Neutrophil (primary cell): ENCODE results near the gene SPRYD3.

Experiments
- H3K27ac ChIP-seq: fragments of 200-600 bp; sonication (generic); 2 replicates; pipeline ENCODE4 v1.5.1; 2016; ENCODE audit warnings: mild to moderate bottlenecking, moderate library complexity
- H3K27me3 ChIP-seq: fragments of 200-600 bp; sonication (generic); 2 replicates; pipeline ENCODE4 v1.6.0; 2016; ENCODE audit warnings: mild to moderate bottlenecking
- H3K36me3 ChIP-seq: fragments of 200-600 bp; sonication (generic); 2 replicates; pipeline ENCODE4 v1.5.1; 2017
- H3K4me1 ChIP-seq, 2 experiments: fragments of 200-600 bp in 1 of 2; sonication (generic) in 1 of 2; 1 replicate in 1 of 2; 2 replicates in 1 of 2; pipeline versions ENCODE4 v1.5.1 to v1.6.1; 2013 to 2016; ENCODE audit warnings: low read depth in 1 of 2, low read length in 1 of 2, mild to moderate bottlenecking in 1 of 2, moderate library complexity in 1 of 2; ENCODE audit not compliant: control insufficient read depth in 1 of 2, insufficient read depth in 1 of 2
- H3K4me3 ChIP-seq, 2 experiments: fragments of 200-600 bp in 1 of 2; sonication (generic) in 1 of 2; 1 replicate in 1 of 2; 2 replicates in 1 of 2; pipeline ENCODE4 v1.5.1; 2013 to 2016; ENCODE audit warnings: low read depth in 1 of 2, low read length in 1 of 2, mild to moderate bottlenecking in 1 of 2, moderate library complexity in 1 of 2
- H3K9me3 ChIP-seq: fragments of 200-600 bp; sonication (generic); 2 replicates; pipeline ENCODE4 v1.5.1; 2016
- CTCF ChIP-seq: fragments of 200-600 bp; sonication (generic); IDR thresholded peaks from 2 replicates; pipeline ENCODE4 v1.5.1; 2016; ENCODE audit warnings: antibody characterized with exemption

Gene SPRYD3

GRCh38 chr12:53053218-53054111, 25.7 kb downstream of the SPRYD3 start:
- no peaks in the 10 kb centered on the region for H3K36me3 ChIP-seq
- H3K4me3 ChIP-seq, result peak overlapping the region; percentile 83 to 89
- peaks cover 11 to 12% of the 10 kb centered on the region in 2 experiments for H3K4me1 ChIP-seq
- H3K27ac ChIP-seq, result peak overlapping the region; percentile 33
- peak; percentile 60 for TF ChIP-seq CTCF
- no peaks in the 10 kb centered on the region for H3K9me3 ChIP-seq
- peaks cover 9% of the 10 kb centered on the region for H3K27me3 ChIP-seq

- Histone ChIP-seq H3K4me1 (peaks cover 13 to 14% of the 10 kb centered on the region in 2 experiments), H3K4me3 (no peak overlapping the region), H3K9me3 (no peaks in the 10 kb centered on the region), H3K36me3 (no peaks in the 10 kb centered on the region), H3K27ac (no peak overlapping the region), H3K27me3 (peaks cover 13% of the 10 kb centered on the region)
- no peak for TF ChIP-seq CTCF
Measured at GRCh38 chr12:53052419-53053217, 26.6 kb downstream of the SPRYD3 start.

- H3K4me3 ChIP-seq, result no peak overlapping the region
- no peak for TF ChIP-seq CTCF
- peaks cover 15% of the 10 kb centered on the region for H3K27me3 ChIP-seq
- no peaks in the 10 kb centered on the region for H3K36me3 ChIP-seq
- peaks cover 15 to 16% of the 10 kb centered on the region in 2 experiments for H3K4me1 ChIP-seq
- no peak overlapping the region for H3K27ac ChIP-seq
- no peaks in the 10 kb centered on the region for H3K9me3 ChIP-seq
Measured at GRCh38 chr12:53051881-53052412, 27.2 kb downstream of the SPRYD3 start.

- no peak overlapping the region for H3K27ac ChIP-seq
Measured at GRCh38 chr12:53051058-53051880, 27.9 kb downstream of the SPRYD3 start.

More at GRCh38 chr12:53051058-53051880, 27.9 kb downstream of the SPRYD3 start:
- no peaks in the 10 kb centered on the region for H3K9me3 ChIP-seq
- no peak for TF ChIP-seq CTCF
- peaks cover 20 to 22% of the 10 kb centered on the region in 2 experiments for H3K4me1 ChIP-seq
- H3K36me3 ChIP-seq, result no peaks in the 10 kb centered on the region
- H3K4me3 ChIP-seq, result no peak overlapping the region
- peaks cover 21% of the 10 kb centered on the region for H3K27me3 ChIP-seq
